K562 (cell line): ENCODE measurements around the gene ENKUR. TPM values are rescaled to one million over a fixed set of nuclear protein-coding genes. Genes with fewer than 3 reads are reported as not detected.

ENCODE experiments used
- BACH1 ChIP-seq: fragments of 200-800 bp; sonication (Bioruptor generic); IDR thresholded peaks from 2 replicates; pipeline ENCODE4 v1.6.1; 2016; ENCODE audit warnings: missing genetic modification characterization, missing compliant biosample characterization
- CBX3 ChIP-seq, 2 experiments: IDR thresholded peaks; 1 replicate in 1 of 2; 2 replicates in 1 of 2; pipeline ENCODE4 v1.6.1; 2012; ENCODE audit warnings: inconsistent platforms in 2 of 2, low read length in 2 of 2, borderline replicate concordance in 1 of 2, control low read depth in 1 of 2
- CEBPG ChIP-seq, 3 experiments: fragments of 200-800 bp in 1 of 3; sonication (Bioruptor generic) in 1 of 3; sonication (generic) in 1 of 3; formaldehyde crosslinking in 1 of 3; IDR thresholded peaks in 2 of 3; conservative IDR thresholded peaks in 1 of 3; 2 replicates each; pipeline versions ENCODE4 v1.6.1 to v1.8.0; 2016 to 2022; ENCODE audit warnings: missing compliant biosample characterization in 2 of 3, missing genetic modification characterization in 2 of 3, mild to moderate bottlenecking in 1 of 3, missing genetic modification reagents in 1 of 3
- CREB1 ChIP-seq, 2 experiments: sonication (generic) in 1 of 2; formaldehyde crosslinking in 1 of 2; IDR thresholded peaks; 2 replicates each; pipeline versions ENCODE4 v1.6.1 to v1.8.0; 2012 to 2022; ENCODE audit warnings: inconsistent platforms in 1 of 2, mild to moderate bottlenecking in 1 of 2, missing genetic modification reagents in 1 of 2, moderate library complexity in 1 of 2
- EP300 ChIP-seq: IDR thresholded peaks from 2 replicates; pipeline ENCODE4 v1.6.1; 2012; ENCODE audit warnings: low read length, improper control_type of control experiment
- FOXK1 ChIP-seq: sonication (generic); formaldehyde crosslinking; IDR thresholded peaks from 2 replicates; pipeline ENCODE4 v1.8.0; 2022; ENCODE audit warnings: missing genetic modification reagents, mild to moderate bottlenecking, borderline replicate concordance
- HBP1 ChIP-seq: fragments of 450-650 bp; formaldehyde crosslinking; IDR thresholded peaks from 2 replicates; pipeline ENCODE4 v1.4.0; 2022; ENCODE audit warnings: missing genetic modification characterization
- HNRNPLL ChIP-seq: fragments of 200-400 bp; formaldehyde crosslinking; IDR thresholded peaks from 2 replicates; pipeline ENCODE4 v1.6.1; 2017; ENCODE audit warnings: low read length, low read depth, mild to moderate bottlenecking; ENCODE audit not compliant: poor library complexity, severe bottlenecking
- IFI16 ChIP-seq: fragments of 250-450 bp; sonication (Bioruptor Pico); IDR thresholded peaks from 2 replicates; pipeline ENCODE4 v2.1.2; 2022; ENCODE audit warnings: mild to moderate bottlenecking, inconsistent platforms
- KHSRP ChIP-seq: fragments of 450-650 bp; IDR thresholded peaks from 2 replicates; pipeline ENCODE4 v1.6.1; 2017
- KLF16 ChIP-seq: IDR thresholded peaks from 2 replicates; pipeline ENCODE4 v1.6.1; 2016; ENCODE audit warnings: antibody characterized with exemption
- POLR2AphosphoS5 ChIP-seq: IDR thresholded peaks from 2 replicates; pipeline ENCODE4 v1.6.1; 2011; ENCODE audit warnings: mild to moderate bottlenecking, low read depth, low read length, moderate library complexity; ENCODE audit not compliant: control insufficient read depth, insufficient read depth
- RFX1 ChIP-seq: fragments of 450-650 bp; IDR thresholded peaks from 2 replicates; pipeline ENCODE4 v1.6.1; 2016; ENCODE audit warnings: mild to moderate bottlenecking, moderate library complexity
- SMC3 ChIP-seq: conservative IDR thresholded peaks from 2 replicates; pipeline ENCODE4 v1.6.1; 2011; ENCODE audit warnings: low read depth, low read length, improper control_type of control experiment; ENCODE audit not compliant: insufficient read depth
- SOX6 ChIP-seq: fragments of 450-650 bp; IDR thresholded peaks from 2 replicates; pipeline ENCODE4 v1.6.1; 2014; ENCODE audit warnings: mild to moderate bottlenecking
- STAT5A ChIP-seq: IDR thresholded peaks from 2 replicates; pipeline ENCODE4 v1.6.1; 2012; ENCODE audit warnings: low read length, inconsistent platforms, borderline replicate concordance
- TAL1 ChIP-seq: fragments of 450-650 bp; IDR thresholded peaks from 2 replicates; pipeline ENCODE4 v1.6.1; 2016; ENCODE audit warnings: mild to moderate bottlenecking
- TCF3 ChIP-seq: sonication (generic); formaldehyde crosslinking; IDR thresholded peaks from 2 replicates; pipeline ENCODE4 v1.4.0; 2020; ENCODE audit warnings: mild to moderate bottlenecking, missing genetic modification reagents
- TCF7 ChIP-seq: sonication (generic); IDR thresholded peaks from 2 replicates; pipeline ENCODE4 v1.6.1; 2016; ENCODE audit warnings: antibody characterized with exemption, borderline replicate concordance
- TCF7L2 ChIP-seq: fragments of 150-350 bp; IDR thresholded peaks from 2 replicates; pipeline ENCODE4 v1.6.1; 2016; ENCODE audit warnings: low read depth, mild to moderate bottlenecking, low read length, moderate library complexity
- THAP7 ChIP-seq: fragments of 250-450 bp; sonication (Bioruptor Pico); IDR thresholded peaks from 2 replicates; pipeline ENCODE4 v1.5.0; 2021
- ZEB2 ChIP-seq: fragments of 450-650 bp; IDR thresholded peaks from 2 replicates; pipeline ENCODE4 v1.6.1; 2016
- ZNF239 ChIP-seq: fragments of 250-450 bp; sonication (Bioruptor Pico); IDR thresholded peaks from 2 replicates; pipeline ENCODE4 v1.4.0; 2020; ENCODE audit warnings: mild to moderate bottlenecking
- polyA plus RNA-seq, 8 experiments: library from polyadenylated mRNA; depleted of rRNA in 4 of 8; stranded (reverse) in 5 of 8; unstranded in 3 of 8; fragments of >200 nt; fragmentation: Nextera tagmentation in 2 of 8; fragmentation: Illumina TruSeq in 1 of 8; extraction: Ambion mirVana in 2 of 8; extraction: Trizol in 1 of 8; gene quantifications; 2 replicates each; pipeline versions ENCODE4 v1.2.1 to v1.2.3, GENCODE V29; 2011 to 2014; ENCODE audit warnings: inconsistent platforms in 1 of 8, missing spikeins in 1 of 8
- total RNA-seq, 7 experiments: library from RNA; depleted of rRNA in 6 of 7; stranded (reverse); fragments of >200 nt in 6 of 7; fragmentation: Illumina TruSeq in 2 of 7; extraction: Trizol in 2 of 7; gene quantifications; 2 replicates each; pipeline versions ENCODE4 v1.2.1 to v1.2.3, GENCODE V29; 2011 to 2021; ENCODE audit warnings: low replicate concordance in 1 of 7

Gene ENKUR
- total and polyA plus RNA-seq, 9 of the 15 experiments (the other 6 are each of a cell fraction or from before 2014, with no cell fraction given): 0.06 to 0.46 (median 0.20) TPM

GRCh38 chr10:24988831-24989640 is 26.9 kb downstream of the ENKUR start (continued):
- TF ChIP-seq KLF16 (no peak), ZNF239 (0 out of 2 replicates have a peak, but pooled peaks have one; percentile 8), ZEB2 (0 out of 2 replicates have a peak, but pooled peaks have one; percentile 51), CREB1 (IDR thresholded peaks at IDR 0.05) (peak; percentile 44), CREB1 (CRISPR knock-in tag; IDR thresholded peaks at IDR 0.05) (no peak), KHSRP (no peak), RFX1 (peak; percentile 85), IFI16 (CRISPR knock-in tag) (no peak), TCF7 (peak; percentile 95), EP300 (peak; percentile 41; the same call in 1 of the 2 replicates), HBP1 (no peak), FOXK1 (no peak), SOX6 (0 out of 2 replicates have a peak, but pooled peaks have one; percentile 33), THAP7 (CRISPR knock-in tag) (no peak), SMC3 (0 out of 2 replicates have a peak, but pooled peaks have one; percentile 16), TAL1 (peak; percentile 54), CEBPG (CRISPR knock-in tag; IDR thresholded peaks at IDR 0.05) (no peak), CEBPG (tag; conservative IDR thresholded peaks at IDR 0.05 in 1 of 2, IDR thresholded peaks at IDR 0.05 in 1 of 2) (peak; percentile 48 to 74), STAT5A (peak; percentile 46; the same call in 1 of the 2 replicates), POLR2AphosphoS5 (0 out of 2 replicates have a peak, but pooled peaks have one; percentile 36), CBX3 (IDR thresholded peaks at IDR 0.05; ENCODE audit: borderline replicate concordance in 1 of 2, low read length in 2 of 2) (peak in 1 of 2 experiments; percentile 50; a peak in 1 of 3 replicates), HNRNPLL (peak; percentile 55), TCF7L2 (0 out of 2 replicates have a peak, but pooled peaks have one; percentile 53), TCF3 (CRISPR knock-in tag) (peak; percentile 70), BACH1 (tag) (no peak)
